ENCODE data around the gene KDM4B. TPM values are rescaled to one million over a fixed set of nuclear protein-coding genes. Genes with fewer than 3 reads are reported as not detected.

Gene KDM4B
- total and polyA plus RNA-seq, 2 of the 8 experiments (the other 6 are each of a cell fraction or from before 2014, with no cell fraction given), result 12.0 to 31.9 TPM

DNA sequence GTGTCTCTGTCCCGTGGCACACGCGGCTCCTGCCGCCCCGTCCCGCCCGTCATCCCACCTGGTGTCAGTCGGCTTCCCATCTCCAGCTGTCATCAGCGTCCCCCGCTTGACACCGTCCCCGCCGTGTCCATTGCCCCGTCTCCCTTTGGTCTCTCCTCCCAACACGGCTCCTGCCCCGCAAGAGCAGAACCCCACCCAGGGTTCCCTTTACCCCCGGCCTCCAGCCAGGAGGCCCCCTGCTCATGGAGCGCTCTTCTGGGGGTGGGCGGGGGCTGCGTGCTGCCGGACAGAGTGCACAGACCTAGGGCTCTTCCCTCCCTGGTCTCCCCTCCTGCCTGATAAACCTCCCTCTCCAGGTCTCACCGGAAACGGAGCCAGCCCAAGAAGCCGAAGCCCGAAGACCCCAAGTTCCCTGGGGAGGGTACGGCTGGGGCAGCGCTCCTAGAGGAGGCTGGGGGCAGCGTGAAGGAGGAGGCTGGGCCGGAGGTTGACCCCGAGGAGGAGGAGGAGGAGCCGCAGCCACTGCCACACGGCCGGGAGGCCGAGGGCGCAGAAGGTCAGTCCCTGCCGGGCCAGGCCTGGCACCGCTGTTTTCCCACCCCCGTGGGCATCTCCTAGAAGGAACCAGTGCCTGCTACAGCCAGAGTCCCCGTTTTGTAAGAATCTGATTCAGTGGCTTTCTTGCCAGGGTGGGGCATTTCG is 150.5 kb downstream of the KDM4B start:
- POLR2A ChIA-PET (ENCODE audit: partially characterized antibody), result no interaction called here
- H4K5ac ChIP-seq (ENCODE audit: insufficient read length, low read depth, low read length), result no peak overlapping the region
- no peak overlapping the region for H2BK15ac ChIP-seq (ENCODE audit: low read length)
- H3K18ac ChIP-seq (ENCODE audit: extremely low read depth, low read length), result no peak overlapping the region
- H3K4me1 ChIP-seq (replicated peaks in 1 of 4; ENCODE audit: control insufficient read depth in 3 of 4, insufficient read depth in 4 of 4, low read length in 3 of 4), result peaks cover 0 to 32% (median 22%) of the 10 kb centered on the region in 4 experiments; a peak in 6 of 7 replicates
- H3K23ac ChIP-seq (ENCODE audit: insufficient read length), result no peak overlapping the region
- H4K20me1 ChIP-seq (replicated peaks in 1 of 2; ENCODE audit: control insufficient read depth in 1 of 2, insufficient read depth in 2 of 2, low read length in 2 of 2), result no peaks in the 10 kb centered on the region
- CTCF ChIA-PET (ENCODE audit: partially characterized antibody), result interaction anchor here (0.8 to 2.7 kb wide), 4 partner anchors 30 to 72 kb away, joined by 3 to 14 read pairs (median 6); no protein-coding TSS in a partner anchor
- no peaks in the 10 kb centered on the region for H3K79me2 ChIP-seq (ENCODE audit: control insufficient read depth in 1 of 2, insufficient read depth in 2 of 2, low read length in 2 of 2)
- no peaks in the 10 kb centered on the region for H3K27me3 ChIP-seq (replicated peaks in 1 of 4; ENCODE audit: control insufficient read depth in 3 of 4, extremely low read depth in 1 of 4, insufficient read depth in 3 of 4, low read length in 3 of 4)
- H3K23me2 ChIP-seq (ENCODE audit: low read depth, low read length), result no peaks in the 10 kb centered on the region
- no peak overlapping the region for H3K4ac ChIP-seq (replicated peaks; ENCODE audit: insufficient read length, low read depth, low read length)
- H2BK120ac ChIP-seq (replicated peaks; ENCODE audit: low read depth, low read length), result no peak overlapping the region
- no peak for DNase-seq (ENCODE audit: low read depth in 1 of 2, low spot score in 2 of 2)
- no peak overlapping the region for H3K4me2 ChIP-seq (ENCODE audit: insufficient read depth in 1 of 2, low read depth in 2 of 2, low read length in 2 of 2)
- H2AK5ac ChIP-seq (ENCODE audit: low read depth, low read length), result no peak overlapping the region
- H2AFZ ChIP-seq (ENCODE audit: low read length), result no peak overlapping the region
- peaks cover 0 to 6% (median 2%) of the 10 kb centered on the region in 4 experiments; a peak in 4 of 8 replicates for H3K36me3 ChIP-seq (ENCODE audit: control insufficient read depth in 2 of 4, insufficient read depth in 4 of 4, low read length in 3 of 4)
- H3K9ac ChIP-seq (replicated peaks in 1 of 4; ENCODE audit: extremely low read depth in 1 of 4, low read depth in 3 of 4, low read length in 3 of 4), result no peak overlapping the region
- H2BK20ac ChIP-seq (ENCODE audit: low read length), result no peak overlapping the region
- no peak overlapping the region for H2BK5ac ChIP-seq (ENCODE audit: low read depth, low read length)
- H2BK12ac ChIP-seq (ENCODE audit: low read depth, low read length), result no peak overlapping the region
- no peak overlapping the region for H4K91ac ChIP-seq (replicated peaks; ENCODE audit: insufficient read length, low read length)
- no peak overlapping the region for H3K14ac ChIP-seq (ENCODE audit: insufficient read length)
- no peak for FAIRE-seq
- peaks cover 0 to 2% of the 10 kb centered on the region in 2 experiments; a peak in 1 of 4 replicates for H3K9me3 ChIP-seq (ENCODE audit: insufficient read depth in 2 of 2, low read depth in 1 of 2, low read length in 1 of 2)
- no peak overlapping the region; the same call in 1 of the 2 replicates for H4K8ac ChIP-seq (ENCODE audit: extremely low read depth, insufficient read depth, low read length)
- no peak overlapping the region for H3K4me3 ChIP-seq (ENCODE audit: extremely low read depth in 1 of 4, insufficient read depth in 2 of 4, low read depth in 3 of 4, low read length in 4 of 4)
- no peaks in the 10 kb centered on the region for H3K79me1 ChIP-seq (ENCODE audit: low read depth, low read length)
- WGBS, 2 experiments (ENCODE audit: extremely low coverage in 1 of 2, insufficient coverage in 1 of 2, insufficient read length in 1 of 2, insufficient replicate concordance in 2 of 2, low coverage in 1 of 2, low lambda C conversion rate in 2 of 2, missing lambda C conversion rate in 1 of 2), result 92% methylated on average over 31 of the region's 40 CpGs; no CpG with 5 or more reads in 1 of the 2 experiments
- H3K27ac ChIP-seq (ENCODE audit: low read depth, low read length), result no peak overlapping the region
- no peak overlapping the region for H3K56ac ChIP-seq (replicated peaks; ENCODE audit: insufficient read length, low read depth, low read length)
- no peak for TF ChIP-seq FOSL1 (IDR thresholded peaks at IDR 0.05; ENCODE audit: insufficient read depth, low read depth, low read length)
